SK-N-SH (cell line): Measurements from ENCODE around the gene MAST4. TPM values are rescaled to one million over a fixed set of nuclear protein-coding genes. Genes with fewer than 3 reads are reported as not detected.

Source experiments
- ELF1 ChIP-seq: IDR thresholded peaks from 2 replicates; pipeline ENCODE4 v1.4.0; 2012
- JUND ChIP-seq: IDR thresholded peaks from 2 replicates; pipeline ENCODE4 v1.4.0; 2012
- MXI1 ChIP-seq: IDR thresholded peaks from 2 replicates; pipeline ENCODE4 v1.6.1; 2012; ENCODE audit warnings: mild to moderate bottlenecking, low read depth, low read length, improper control_type of control experiment
- REST ChIP-seq: IDR thresholded peaks from 2 replicates; pipeline ENCODE4 v1.6.1; 2012; ENCODE audit warnings: mild to moderate bottlenecking, low read depth, low read length, moderate library complexity
- RFX5 ChIP-seq: IDR thresholded peaks from 2 replicates; pipeline ENCODE4 v1.6.1; 2012; ENCODE audit warnings: mild to moderate bottlenecking, improper control_type of control experiment, low read length
- RXRA ChIP-seq: IDR thresholded peaks from 2 replicates; pipeline ENCODE4 v1.4.0; 2012; ENCODE audit warnings: low read depth, mild to moderate bottlenecking, borderline replicate concordance
- TEAD4 ChIP-seq: IDR thresholded peaks from 2 replicates; pipeline ENCODE4 v1.4.0; 2012; ENCODE audit warnings: mild to moderate bottlenecking, borderline replicate concordance; ENCODE audit not compliant: insufficient read depth
- polyA plus RNA-seq, 3 experiments: library from polyadenylated mRNA; depleted of rRNA; stranded (reverse); fragments of >200 nt; gene quantifications; 2 replicates each; pipeline ENCODE4 v1.2.3, GENCODE V29; 2012

The MAST4 gene
- polyA plus RNA-seq, 1 of the 3 experiments (the other 2 are of a cell fraction), result 2.2 TPM

DNA sequence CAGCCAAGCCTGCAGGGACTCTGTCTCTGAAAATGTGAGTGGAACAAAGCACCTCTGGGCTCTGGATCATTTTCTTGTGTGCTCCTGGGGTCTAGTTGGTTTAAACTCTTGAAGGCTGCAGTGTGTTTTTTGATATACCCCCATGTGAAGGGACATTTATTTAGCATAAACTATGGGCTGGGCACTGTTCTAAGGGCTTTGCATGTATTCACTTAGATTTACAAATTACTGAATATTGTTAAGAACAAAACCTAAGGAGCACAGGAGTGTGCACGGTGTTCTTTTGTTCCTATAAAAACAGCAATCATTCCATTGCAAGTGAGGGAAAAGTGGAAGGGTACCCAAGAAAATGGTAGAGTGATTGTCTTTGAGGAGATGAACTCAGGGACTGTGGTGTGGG is 620.4 kb downstream of the MAST4 start (continued):
- no peak for TF ChIP-seq RXRA
- TF ChIP-seq ELF1, result no peak
- TF ChIP-seq TEAD4, result no peak
- TF ChIP-seq RFX5, result no peak
- no peak for TF ChIP-seq REST
- no peak for TF ChIP-seq JUND
- no peak for TF ChIP-seq MXI1
